Stimulated activated effector memory CD8-positive, alpha-beta T cell treated with anti-CD3 and anti-CD28 coated beads, Interleukin-12 subunit alpha, Interleukin-12 subunit beta, amount 100 ng/mL, for 72 hours (primary cell): ENCODE measurements around the gene RGS19.
A peak's percentile ranks its signal among the peaks of the same experiment; 100 is the strongest.

Source experiments
- ATAC-seq: fragments of 150-1000 bp; cut with Tn5 transposase; 2 replicates; pipeline ENCODE4 v1.10.0; 2021
- DNase-seq, 2 donors: peaks; one replicate each; pipeline ENCODE4 v3.0.0; 2021 to 2022; ENCODE audit warnings: low spot score in 2 of 2
- H3K27ac Mint-ChIP-seq: one replicate; pipeline ENCODE4 v1.8.0; 2022; ENCODE audit warnings: mild to moderate bottlenecking, mixed read lengths
- H3K36me3 Mint-ChIP-seq: one replicate; pipeline ENCODE4 v1.8.0; 2022; ENCODE audit warnings: mild to moderate bottlenecking, mixed read lengths
- H3K4me1 Mint-ChIP-seq: one replicate; pipeline ENCODE4 v1.8.0; 2022; ENCODE audit warnings: mixed read lengths
- H3K4me3 Mint-ChIP-seq: one replicate; pipeline ENCODE4 v1.8.0; 2022; ENCODE audit warnings: mild to moderate bottlenecking, mixed read lengths
- H3K9me3 Mint-ChIP-seq: one replicate; pipeline ENCODE4 v1.8.0; 2022; ENCODE audit warnings: mixed read lengths

RGS19 gene

DNA sequence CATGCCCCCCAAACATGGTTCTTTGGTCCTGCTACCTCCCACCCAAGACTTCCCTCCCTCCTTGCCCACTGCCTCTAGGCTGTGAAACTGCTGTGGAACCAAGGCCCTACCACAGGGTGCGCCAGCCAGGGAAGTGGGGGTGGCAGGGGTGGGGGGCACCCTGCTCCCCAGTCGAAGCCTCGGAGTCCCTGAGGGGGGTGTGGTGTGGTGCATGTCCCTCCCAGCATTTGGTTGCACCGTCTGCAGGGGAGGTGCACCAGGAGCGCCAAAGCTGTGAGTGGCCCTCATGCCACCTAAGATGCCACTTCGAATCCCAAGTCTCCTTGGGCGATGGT is 1.8 kb downstream of the RGS19 start:
- no peaks in the 10 kb centered on the region for H3K9me3 Mint-ChIP-seq
- ATAC-seq (no peak), DNase-seq (no peak)
- H3K36me3 Mint-ChIP-seq: peaks cover 39% of the 10 kb centered on the region
- H3K4me1 Mint-ChIP-seq: peaks cover 40% of the 10 kb centered on the region
- H3K27ac Mint-ChIP-seq: peak overlapping the region; percentile 92
- H3K4me3 Mint-ChIP-seq: peak overlapping the region; percentile 91

DNA sequence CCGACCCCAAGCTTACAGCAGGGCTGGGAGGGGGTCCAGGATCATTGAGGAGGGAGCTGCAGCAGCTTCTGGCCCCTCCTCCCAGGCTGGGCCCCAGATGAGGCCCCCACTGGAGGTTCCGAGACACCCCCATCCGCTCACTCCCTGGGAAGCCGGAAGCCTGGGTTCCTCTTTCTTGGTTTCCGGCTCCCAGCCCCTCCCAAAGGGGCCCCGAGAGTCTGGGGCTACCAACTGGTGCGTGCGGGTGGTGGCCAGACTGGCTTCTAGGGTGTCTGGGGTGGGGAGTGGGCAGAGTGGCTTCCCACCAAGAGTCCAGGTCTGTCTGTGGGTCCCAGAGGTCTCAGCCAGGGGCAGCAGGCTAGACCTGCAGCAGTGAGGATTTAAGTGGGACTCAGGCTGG is 2.2 kb downstream of the RGS19 start:
- Mint-ChIP-seq H3K4me1 (peaks cover 40% of the 10 kb centered on the region), H3K9me3 (no peaks in the 10 kb centered on the region), H3K36me3 (peaks cover 43% of the 10 kb centered on the region), H3K27ac (peak overlapping the region; percentile 92), H3K4me3 (peak overlapping the region; percentile 91)
- ATAC-seq (no peak), DNase-seq (no peak)

GRCh38 chr20:64076061-64076997 is 3.0 kb downstream of the RGS19 start:
- H3K27ac Mint-ChIP-seq: peak overlapping the region; percentile 92
- ATAC-seq: no peak
- H3K9me3 Mint-ChIP-seq: no peaks in the 10 kb centered on the region
- peaks cover 50% of the 10 kb centered on the region for H3K36me3 Mint-ChIP-seq
- no peak for DNase-seq
- peaks cover 39% of the 10 kb centered on the region for H3K4me1 Mint-ChIP-seq
- H3K4me3 Mint-ChIP-seq: peak overlapping the region; percentile 91

- peak overlapping the region; percentile 91 for H3K4me3 Mint-ChIP-seq
- H3K36me3 Mint-ChIP-seq: peaks cover 54% of the 10 kb centered on the region
- DNase-seq: no peak
- peak overlapping the region; percentile 37 for H3K27ac Mint-ChIP-seq
- ATAC-seq: no peak
- no peaks in the 10 kb centered on the region for H3K9me3 Mint-ChIP-seq
- peaks cover 36% of the 10 kb centered on the region for H3K4me1 Mint-ChIP-seq
Observed at GRCh38 chr20:64075556-64075955, 3.8 kb downstream of the RGS19 start.

DNA sequence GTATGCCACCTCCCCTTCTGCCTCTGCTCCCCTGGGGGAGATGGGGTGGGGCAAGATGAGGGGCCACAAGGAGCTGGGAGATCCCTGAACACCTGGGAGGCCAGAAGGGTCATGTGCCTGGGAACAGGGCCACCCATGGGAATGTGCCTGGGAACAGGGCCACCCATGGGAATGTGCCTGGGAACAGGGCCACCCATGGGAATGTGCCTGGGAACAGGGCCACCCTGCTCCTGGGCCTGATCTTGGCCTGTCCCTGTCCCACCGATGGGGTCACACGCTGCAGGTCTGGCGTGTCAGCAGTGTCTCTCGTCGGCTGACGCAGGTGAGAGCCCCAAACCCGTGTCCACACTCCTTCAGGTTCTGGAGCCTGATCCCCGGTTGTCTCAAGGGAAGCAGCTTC is 4.4 kb downstream of the RGS19 start:
- peaks cover 57% of the 10 kb centered on the region for H3K36me3 Mint-ChIP-seq
- H3K4me3 Mint-ChIP-seq: no peak overlapping the region
- no peak for ATAC-seq
- H3K4me1 Mint-ChIP-seq: peaks cover 35% of the 10 kb centered on the region
- H3K9me3 Mint-ChIP-seq: no peaks in the 10 kb centered on the region
- no peak overlapping the region for H3K27ac Mint-ChIP-seq
- DNase-seq: no peak

DNA sequence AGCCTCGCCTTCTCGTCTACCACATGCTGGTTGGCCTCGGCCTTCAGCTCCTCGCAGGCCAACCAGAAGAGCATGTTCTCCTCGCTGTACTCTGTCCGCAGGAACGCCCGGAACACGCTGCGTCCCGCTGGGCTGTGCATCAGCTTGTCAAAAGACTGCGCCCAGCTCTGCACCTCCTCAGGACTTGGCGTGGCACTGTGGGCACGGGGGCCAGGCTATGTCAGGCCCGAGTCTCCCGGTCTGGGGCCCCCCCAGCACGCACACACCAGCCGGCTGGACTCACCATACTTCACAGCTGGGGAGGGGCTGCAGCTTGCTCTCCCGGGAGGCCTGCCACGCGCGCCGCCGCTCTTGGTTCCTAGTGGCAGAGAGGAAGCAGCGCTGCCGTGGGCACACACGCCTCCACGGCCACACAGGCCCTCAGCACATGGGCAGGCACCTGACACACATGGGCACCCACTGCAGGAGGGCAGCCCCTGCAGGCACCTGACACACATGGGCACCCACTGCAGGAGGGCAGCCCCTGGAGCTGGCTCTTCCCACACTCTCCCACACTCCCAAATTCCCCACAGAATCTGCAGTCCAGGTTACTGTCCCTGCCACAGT is 5.0 kb downstream of the RGS19 start:
- H3K4me3 Mint-ChIP-seq: no peak overlapping the region
- no peak overlapping the region for H3K27ac Mint-ChIP-seq
- peaks cover 35% of the 10 kb centered on the region for H3K4me1 Mint-ChIP-seq
- ATAC-seq (no peak), DNase-seq (no peak)
- peaks cover 57% of the 10 kb centered on the region for H3K36me3 Mint-ChIP-seq
- H3K9me3 Mint-ChIP-seq: no peaks in the 10 kb centered on the region

DNA sequence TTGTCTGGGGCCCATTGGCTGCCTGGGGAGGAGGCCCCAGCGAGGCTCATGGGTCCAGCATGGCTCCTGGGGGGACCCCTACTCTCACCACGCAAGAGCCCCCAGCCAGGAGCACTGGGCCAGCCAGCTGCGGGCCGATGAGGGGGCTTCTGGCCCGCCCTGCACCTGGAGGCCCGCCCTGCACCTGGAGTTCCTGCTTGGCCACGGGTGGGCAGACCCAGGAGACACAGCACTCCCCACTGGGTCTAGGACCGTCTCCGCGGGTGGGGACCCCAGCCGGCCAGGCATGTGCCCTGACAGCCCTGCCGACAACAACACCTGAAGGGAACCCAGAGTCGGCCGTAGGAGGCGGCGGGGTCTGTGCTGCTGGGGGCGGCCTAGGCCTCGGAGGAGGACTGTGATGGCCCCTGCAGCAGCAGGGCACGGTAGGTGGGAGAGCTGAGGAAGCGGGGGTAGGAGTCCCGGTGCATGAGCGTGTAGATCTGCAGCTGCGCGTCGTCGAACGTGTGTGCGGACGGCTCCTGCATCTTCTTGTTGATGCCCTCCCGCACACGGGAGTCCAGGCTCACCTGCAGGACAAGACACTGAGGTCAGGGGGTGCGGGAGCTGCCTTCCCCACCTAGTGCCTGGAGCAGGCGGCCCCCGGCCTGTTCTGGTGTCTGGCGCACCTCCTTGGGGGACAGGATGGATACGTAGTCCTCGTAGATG is 5.7 kb downstream of the RGS19 start:
- H3K9me3 Mint-ChIP-seq: no peaks in the 10 kb centered on the region
- H3K36me3 Mint-ChIP-seq: peaks cover 57% of the 10 kb centered on the region
- ATAC-seq: no peak
- no peak for DNase-seq
- H3K27ac Mint-ChIP-seq: no peak overlapping the region
- peaks cover 29% of the 10 kb centered on the region for H3K4me1 Mint-ChIP-seq
- no peak overlapping the region for H3K4me3 Mint-ChIP-seq

DNA sequence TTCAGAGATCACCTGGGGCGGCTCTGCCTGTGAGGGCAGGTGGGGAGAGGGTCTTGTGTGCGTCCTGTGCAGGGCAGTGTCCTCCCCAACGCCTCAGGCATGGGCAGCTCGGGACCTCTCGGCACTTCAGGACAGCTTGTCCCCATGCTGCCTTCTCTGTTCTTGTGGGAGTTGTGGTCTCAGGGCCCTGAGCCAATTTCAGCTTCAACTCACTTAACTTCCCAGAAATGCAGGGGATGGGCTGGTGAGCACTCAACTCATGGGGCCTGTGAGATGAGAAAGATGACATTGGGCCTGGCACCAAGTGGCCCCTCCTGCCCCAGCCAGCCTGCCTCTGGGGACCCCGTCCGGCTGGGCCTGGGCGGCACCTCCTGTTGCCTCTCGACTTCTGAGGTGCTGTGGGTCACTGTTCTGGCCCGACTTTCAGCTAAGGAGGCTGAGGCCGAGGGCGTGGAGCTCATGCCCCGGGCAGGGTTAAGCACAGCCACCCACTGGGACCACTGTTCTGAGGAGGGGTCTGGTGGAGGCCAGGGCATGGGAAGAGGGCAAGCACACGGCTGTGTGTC is 6.7 kb downstream of the RGS19 start:
- H3K36me3 Mint-ChIP-seq: peaks cover 62% of the 10 kb centered on the region
- no peak for DNase-seq
- no peak for ATAC-seq
- H3K4me1 Mint-ChIP-seq: peaks cover 29% of the 10 kb centered on the region
- H3K27ac Mint-ChIP-seq: peak overlapping the region; percentile 68
- H3K9me3 Mint-ChIP-seq: no peaks in the 10 kb centered on the region
- no peak overlapping the region for H3K4me3 Mint-ChIP-seq

DNA sequence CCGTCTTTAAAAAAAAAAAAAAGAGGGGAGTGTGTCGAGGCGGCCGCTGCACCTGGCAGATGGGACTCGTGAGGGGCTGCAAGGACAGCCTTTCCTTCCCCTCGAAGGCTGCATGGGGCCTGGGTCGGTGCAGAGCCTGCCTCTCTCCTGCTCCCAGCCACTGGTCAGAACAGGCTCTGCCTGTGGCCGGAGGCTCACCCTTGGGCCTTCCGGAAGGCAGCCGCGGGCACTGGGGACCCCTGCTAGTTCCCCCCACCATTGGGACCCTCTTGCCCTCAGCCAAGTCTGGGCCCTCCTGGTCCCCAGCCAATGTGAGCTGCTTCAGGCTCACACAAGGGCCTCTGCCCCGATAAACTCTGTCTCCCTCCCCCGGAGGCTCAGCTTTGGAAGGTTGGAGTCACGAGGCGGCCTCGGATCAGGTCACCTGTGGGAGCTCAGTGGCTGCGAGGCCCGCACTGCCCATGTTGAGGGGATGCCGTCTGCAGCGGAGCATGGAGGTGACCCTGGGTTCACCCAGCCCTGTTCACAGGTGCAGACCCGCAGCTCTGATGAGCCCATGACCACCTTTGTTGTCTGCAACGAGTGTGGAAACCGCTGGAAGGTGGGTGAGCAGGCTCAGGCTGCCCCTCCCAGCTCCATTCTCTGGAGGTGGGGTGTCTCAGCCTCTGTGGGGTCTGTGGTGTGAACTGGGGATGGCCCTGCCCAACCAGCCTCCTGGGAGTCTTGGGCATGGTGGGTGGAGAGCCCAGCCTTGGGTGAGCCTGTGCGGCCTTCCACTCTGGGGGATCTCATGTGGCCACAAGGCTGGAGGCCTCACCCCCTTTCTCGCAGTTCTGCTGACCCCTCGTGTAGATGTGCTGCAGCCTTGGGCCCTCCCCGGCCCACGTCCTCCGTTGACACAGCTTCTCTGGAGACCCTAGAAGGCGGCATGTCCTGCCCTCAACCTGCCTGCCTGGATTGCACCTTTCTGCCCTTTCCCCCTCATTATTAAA is 7.7 kb downstream of the RGS19 start:
- H3K9me3 Mint-ChIP-seq: no peaks in the 10 kb centered on the region
- DNase-seq (no peak), ATAC-seq (no peak)
- peaks cover 30% of the 10 kb centered on the region for H3K4me1 Mint-ChIP-seq
- peaks cover 72% of the 10 kb centered on the region for H3K36me3 Mint-ChIP-seq
- H3K27ac Mint-ChIP-seq: peak overlapping the region; percentile 68
- no peak overlapping the region for H3K4me3 Mint-ChIP-seq

- Mint-ChIP-seq H3K27ac (peak overlapping the region; percentile 68), H3K4me1 (peaks cover 42% of the 10 kb centered on the region), H3K36me3 (peaks cover 77% of the 10 kb centered on the region), H3K9me3 (no peaks in the 10 kb centered on the region), H3K4me3 (no peak overlapping the region)
- no peak for DNase-seq
- no peak for ATAC-seq
Observed at GRCh38 chr20:64070244-64070993, 8.9 kb downstream of the RGS19 start.

DNA sequence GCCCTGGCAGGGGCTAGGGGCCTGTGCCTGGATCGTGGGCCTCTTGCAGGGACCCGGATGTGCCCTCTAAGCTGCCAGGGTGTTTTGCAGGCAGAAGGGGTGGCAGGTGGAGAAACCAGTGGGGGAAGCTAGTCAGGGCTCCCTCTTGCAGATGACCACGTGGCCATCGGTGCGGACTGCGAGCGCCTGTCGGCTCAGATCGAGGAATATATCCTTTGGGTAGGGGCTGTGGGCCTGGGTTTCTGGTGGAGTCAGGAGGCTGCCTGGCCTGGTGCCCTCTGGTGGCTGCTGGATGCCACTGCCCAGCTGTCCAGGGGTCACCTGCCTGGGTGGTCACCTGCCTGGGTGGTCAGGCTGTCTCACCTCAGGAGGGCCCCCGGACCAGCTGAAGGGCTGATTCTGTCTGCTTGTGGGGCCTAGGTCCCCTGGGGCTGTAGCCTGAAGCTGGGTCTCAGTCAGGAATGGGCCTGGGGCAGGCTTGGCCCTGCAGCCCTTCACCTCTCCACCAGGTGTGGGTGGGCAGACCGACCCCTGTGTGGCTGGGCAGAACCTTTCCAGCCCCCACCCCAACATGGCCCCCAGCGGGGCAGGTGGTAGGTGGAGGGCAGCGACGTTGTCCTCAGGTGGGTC is 9.6 kb downstream of the RGS19 start:
- H3K9me3 Mint-ChIP-seq: no peaks in the 10 kb centered on the region
- H3K27ac Mint-ChIP-seq: no peak overlapping the region
- peaks cover 78% of the 10 kb centered on the region for H3K36me3 Mint-ChIP-seq
- H3K4me1 Mint-ChIP-seq: peaks cover 49% of the 10 kb centered on the region
- ATAC-seq (no peak), DNase-seq (no peak)
- H3K4me3 Mint-ChIP-seq: no peak overlapping the region

DNA sequence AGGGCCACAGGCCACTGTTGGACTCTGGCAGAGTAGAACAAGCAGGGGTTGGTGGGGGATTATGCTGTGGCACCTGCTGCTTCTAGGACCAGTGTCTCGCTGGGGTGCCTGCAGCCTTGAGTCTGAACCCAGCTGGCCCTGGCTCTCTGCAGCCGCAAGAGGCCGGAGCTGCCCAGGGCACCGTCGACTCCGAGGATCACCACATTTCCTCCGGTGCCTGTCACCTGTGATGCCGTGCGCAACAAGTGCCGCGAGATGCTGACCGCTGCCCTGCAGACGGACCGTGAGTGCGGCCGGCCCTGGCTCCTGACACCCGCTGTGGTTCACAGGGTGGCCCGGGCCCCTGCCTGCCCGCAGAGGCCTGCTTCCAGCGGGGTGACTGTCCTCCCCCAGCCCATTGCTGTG is 10.1 kb downstream of the RGS19 start:
- ATAC-seq (no peak), DNase-seq (no peak)
- H3K4me3 Mint-ChIP-seq: no peak overlapping the region
- peak overlapping the region; percentile 79 for H3K27ac Mint-ChIP-seq
- H3K9me3 Mint-ChIP-seq: no peaks in the 10 kb centered on the region
- peaks cover 78% of the 10 kb centered on the region for H3K36me3 Mint-ChIP-seq
- peaks cover 54% of the 10 kb centered on the region for H3K4me1 Mint-ChIP-seq

GRCh38 chr20:64068386-64069208 is 10.7 kb downstream of the RGS19 start:
- DNase-seq (no peak), ATAC-seq (no peak)
- Mint-ChIP-seq H3K4me1 (peaks cover 60% of the 10 kb centered on the region), H3K4me3 (no peak overlapping the region), H3K9me3 (no peaks in the 10 kb centered on the region), H3K36me3 (peaks cover 78% of the 10 kb centered on the region), H3K27ac (peak overlapping the region; percentile 79)
